IMR-90 (cell line): Measurements from ENCODE around the gene GPC4. TPM values are rescaled to one million over a fixed set of nuclear protein-coding genes. Genes with fewer than 3 reads are reported as not detected.

Source experiments
- ATAC-seq: fragments of 200-7000 bp; cut with Tn5 transposase; 2 replicates; pipeline ENCODE4 v1.9.1; 2020; ENCODE audit warnings: low read depth, mild to moderate bottlenecking, moderate library complexity
- BruUV-seq: library from RNA; stranded (reverse); fragments of 400-500 nt; replicated peaks from 2 replicates; lab custom pipeline; 2021; lab: Mats Ljungman, UMichigan
- CTCF ChIA-PET: fragments of 300-600 bp; formaldehyde crosslinking; extraction: SDS; loops from one replicate; lab custom pipeline; 2021; ENCODE audit warnings: antibody characterized with exemption; lab: Yijun Ruan, JAX
- POLR2A ChIA-PET: fragments of 300-600 bp; sonication (Branson Sonifier 250); formaldehyde crosslinking; loops from one replicate; lab custom pipeline; 2022; ENCODE audit warnings: antibody characterized with exemption; ENCODE audit not compliant: unreplicated experiment; lab: Charles Lee
- DNase-seq: peaks from one replicate; pipeline ENCODE4 v3.0.0; 2013
- H2AFZ ChIP-seq: replicated peaks from 2 replicates; pipeline ENCODE3; 2013; ENCODE audit warnings: low read length, mild to moderate bottlenecking; ENCODE audit not compliant: poor library complexity
- H2AK5ac ChIP-seq: 2 replicates; pipeline ENCODE4 v1.6.1; 2013; ENCODE audit warnings: low read depth, low read length, inconsistent platforms
- H2AK9ac ChIP-seq: replicated peaks from 2 replicates; pipeline ENCODE3; 2013; ENCODE audit warnings: mild to moderate bottlenecking, low read depth, low read length, moderate library complexity; ENCODE audit not compliant: poor library complexity
- H2BK120ac ChIP-seq: 2 replicates; pipeline ENCODE4 v1.6.1; 2013; ENCODE audit warnings: low read depth, low read length, inconsistent platforms
- H2BK15ac ChIP-seq: 3 replicates; pipeline ENCODE4 v1.6.1; 2013; ENCODE audit warnings: low read depth, low read length, inconsistent platforms
- H2BK20ac ChIP-seq: 2 replicates; pipeline ENCODE4 v1.6.1; 2013; ENCODE audit warnings: low read depth, mild to moderate bottlenecking, inconsistent platforms, low read length, moderate library complexity
- H2BK5ac ChIP-seq: 2 replicates; pipeline ENCODE4 v1.6.1; 2013; ENCODE audit warnings: mild to moderate bottlenecking, low read depth, low read length, inconsistent platforms; ENCODE audit not compliant: poor library complexity, severe bottlenecking
- H3K14ac ChIP-seq: replicated peaks from 2 replicates; pipeline ENCODE4 v1.6.1; 2013; ENCODE audit warnings: low read depth, low read length, inconsistent platforms
- H3K18ac ChIP-seq: 2 replicates; pipeline ENCODE4 v1.6.1; 2013; ENCODE audit warnings: low read depth, low read length, control low read depth
- H3K23ac ChIP-seq: 2 replicates; pipeline ENCODE4 v1.6.1; 2013; ENCODE audit warnings: low read depth, low read length, inconsistent platforms
- H3K27ac ChIP-seq: 2 replicates; pipeline ENCODE4 v1.5.1; 2013; ENCODE audit warnings: mild to moderate bottlenecking, control low read depth, low read length; ENCODE audit not compliant: insufficient read depth
- H3K27me3 ChIP-seq: 2 replicates; pipeline ENCODE4 v1.6.1; 2013; ENCODE audit warnings: low read length; ENCODE audit not compliant: control insufficient read depth, insufficient read depth
- H3K36me3 ChIP-seq: 2 replicates; pipeline ENCODE4 v1.6.1; 2013; ENCODE audit warnings: low read length, mixed read lengths; ENCODE audit not compliant: control insufficient read depth, insufficient read depth
- H3K4ac ChIP-seq: 2 replicates; pipeline ENCODE4 v1.6.1; 2013; ENCODE audit warnings: low read depth, low read length, inconsistent platforms
- H3K4me1 ChIP-seq: 2 replicates; pipeline ENCODE4 v1.6.1; 2013; ENCODE audit warnings: low read length, mixed read lengths; ENCODE audit not compliant: control insufficient read depth, insufficient read depth
- H3K4me2 ChIP-seq: 2 replicates; pipeline ENCODE4 v1.6.1; 2013; ENCODE audit warnings: low read depth, mild to moderate bottlenecking, control low read depth, low read length, moderate library complexity
- H3K4me3 ChIP-seq: 2 replicates; pipeline ENCODE4 v1.5.1; 2013; ENCODE audit warnings: low read depth, mild to moderate bottlenecking, control low read depth, low read length, moderate library complexity; ENCODE audit not compliant: insufficient read depth
- H3K56ac ChIP-seq: 2 replicates; pipeline ENCODE4 v1.6.1; 2013; ENCODE audit warnings: low read length, inconsistent platforms; ENCODE audit not compliant: insufficient read depth; ENCODE audit errors: extremely low read depth
- H3K79me1 ChIP-seq, 2 experiments: 2 replicates each; pipeline ENCODE4 v1.6.1; 2013; ENCODE audit warnings: low read length in 2 of 2, inconsistent platforms in 1 of 2, low read depth in 1 of 2
- H3K9ac ChIP-seq: 2 replicates; pipeline ENCODE4 v1.6.1; 2013; ENCODE audit warnings: low read depth, low read length, control low read depth
- H3K9me1 ChIP-seq: 2 replicates; pipeline ENCODE4 v1.6.1; 2013; ENCODE audit warnings: low read length, inconsistent platforms; ENCODE audit not compliant: insufficient read depth
- H3K9me3 ChIP-seq: 2 replicates; pipeline ENCODE4 v1.6.1; 2013; ENCODE audit warnings: low read length; ENCODE audit not compliant: control insufficient read depth, insufficient read depth
- H4K20me1 ChIP-seq: 2 replicates; pipeline ENCODE4 v1.6.1; 2013; ENCODE audit warnings: low read length, inconsistent platforms; ENCODE audit not compliant: insufficient read depth
- H4K5ac ChIP-seq: 2 replicates; pipeline ENCODE4 v1.6.1; 2013; ENCODE audit warnings: mild to moderate bottlenecking, low read depth, low read length, control low read depth
- H4K8ac ChIP-seq, 2 experiments: 2 replicates each; pipeline ENCODE4 v1.6.1; 2013; ENCODE audit warnings: low read depth in 2 of 2, low read length in 2 of 2, control low read depth in 1 of 2, inconsistent platforms in 1 of 2
- H4K91ac ChIP-seq: 2 replicates; pipeline ENCODE4 v1.6.1; 2013; ENCODE audit warnings: low read depth, low read length, inconsistent platforms; ENCODE audit not compliant: insufficient read depth
- BHLHE40 ChIP-seq: fragments of 150-350 bp; IDR thresholded peaks from 2 replicates; pipeline ENCODE4 v1.6.1; 2016; ENCODE audit warnings: mild to moderate bottlenecking, low read depth, low read length
- CEBPB ChIP-seq: IDR thresholded peaks from 2 replicates; pipeline ENCODE4 v1.6.1; 2012; ENCODE audit warnings: low read depth, low read length, improper control_type of control experiment
- CHD1 ChIP-seq: IDR thresholded peaks from 2 replicates; pipeline ENCODE4 v1.6.1; 2012; ENCODE audit warnings: low read depth, low read length, improper control_type of control experiment
- ELK1 ChIP-seq: fragments of 150-350 bp; IDR thresholded peaks from 2 replicates; pipeline ENCODE4 v1.6.1; 2016; ENCODE audit warnings: low read depth, mild to moderate bottlenecking, low read length, moderate library complexity, borderline replicate concordance
- FOS ChIP-seq: fragments of 150-350 bp; IDR thresholded peaks from 2 replicates; pipeline ENCODE4 v1.6.1; 2016; ENCODE audit warnings: low read depth, low read length
- MAFK ChIP-seq: IDR thresholded peaks from 2 replicates; pipeline ENCODE4 v1.6.1; 2012; ENCODE audit warnings: low read depth, low read length, improper control_type of control experiment
- MAZ ChIP-seq: IDR thresholded peaks from 2 replicates; pipeline ENCODE4 v1.6.1; 2012; ENCODE audit warnings: low read depth, mild to moderate bottlenecking, low read length, improper control_type of control experiment, moderate library complexity, borderline replicate concordance
- MXI1 ChIP-seq: IDR thresholded peaks from 2 replicates; pipeline ENCODE4 v1.6.1; 2012; ENCODE audit warnings: low read depth, mild to moderate bottlenecking, low read length, moderate library complexity, borderline replicate concordance
- NFE2L2 ChIP-seq: fragments of 150-350 bp; IDR thresholded peaks from 2 replicates; pipeline ENCODE4 v1.6.1; 2016; ENCODE audit warnings: low read depth, mild to moderate bottlenecking, low read length
- POLR2A ChIP-seq: IDR thresholded peaks from 2 replicates; pipeline ENCODE4 v1.6.1; 2012; ENCODE audit warnings: mild to moderate bottlenecking, low read depth, low read length
- RAD21 ChIP-seq: IDR thresholded peaks from 2 replicates; pipeline ENCODE4 v1.6.1; 2012; ENCODE audit warnings: low read length, improper control_type of control experiment
- RCOR1 ChIP-seq: IDR thresholded peaks from 2 replicates; pipeline ENCODE4 v1.6.1; 2012; ENCODE audit warnings: mild to moderate bottlenecking, low read length, improper control_type of control experiment; ENCODE audit not compliant: insufficient replicate concordance
- RFX5 ChIP-seq: IDR thresholded peaks from 2 replicates; pipeline ENCODE4 v1.8.0; 2012; ENCODE audit warnings: low read depth, mild to moderate bottlenecking, low read length, moderate library complexity
- SMC3 ChIP-seq: fragments of 150-350 bp; IDR thresholded peaks from 2 replicates; pipeline ENCODE4 v1.6.1; 2016; ENCODE audit warnings: low read depth, mild to moderate bottlenecking, antibody characterized with exemption, low read length, moderate library complexity
- USF2 ChIP-seq: fragments of 150-350 bp; IDR thresholded peaks from 2 replicates; pipeline ENCODE4 v1.6.1; 2017; ENCODE audit warnings: mild to moderate bottlenecking, antibody characterized with exemption, low read length, low read depth
- WGBS, 2 experiments: methylation state at CpG; one replicate each; pipeline versions ENCODE4 v1.1.5 to v1.1.7; 2013; ENCODE audit warnings: missing lambda C conversion rate in 2 of 2; ENCODE audit not compliant: insufficient read length in 1 of 2; ENCODE audit errors: extremely low coverage in 2 of 2; 5-methylcytosine and 5-hydroxymethylcytosine counted together
- dilution Hi-C: fragments of 300-500 bp; cut with HindIII; formaldehyde crosslinking; loops from one replicate; pipeline ENCODE4 v1.14.3; 2018; ENCODE audit warnings: low sequenced_read_pairs; ENCODE audit not compliant: unreplicated experiment
- in situ Hi-C: fragments of 300-500 bp; cut with MboI; formaldehyde crosslinking; loops from 3 replicates; pipeline ENCODE4 v1.14.3; 2019; ENCODE audit warnings: low sequenced_read_pairs, inconsistent platforms, mixed read lengths
- intact Hi-C: fragments of 100-400 bp; cut with micrococcal nuclease; formaldehyde crosslinking; loops from 2 replicates; pipeline ENCODE4 v1.10.0; 2022
- polyA plus RNA-seq, 3 experiments: library from polyadenylated mRNA; depleted of rRNA; stranded (reverse); fragments of >200 nt; gene quantifications; 2 replicates each; pipeline ENCODE4 v1.2.3, GENCODE V29; 2012; ENCODE audit warnings: low replicate concordance in 1 of 3
- total RNA-seq: library from RNA; depleted of rRNA; stranded (reverse); fragments of >200 nt; gene quantifications from 2 replicates; pipeline ENCODE4 v1.2.3, GENCODE V29; 2012
- TF ChIP-seq, protein P1 (sequence below): conservative IDR thresholded peaks from 2 replicates; pipeline ENCODE4 v1.5.1; 2012; ENCODE audit warnings: mild to moderate bottlenecking, low read depth, low read length, improper control_type of control experiment

GPC4 gene
- total and polyA plus RNA-seq, 2 of the 4 experiments (the other 2 are of a cell fraction): 0.54 to 1.6 TPM

DNA sequence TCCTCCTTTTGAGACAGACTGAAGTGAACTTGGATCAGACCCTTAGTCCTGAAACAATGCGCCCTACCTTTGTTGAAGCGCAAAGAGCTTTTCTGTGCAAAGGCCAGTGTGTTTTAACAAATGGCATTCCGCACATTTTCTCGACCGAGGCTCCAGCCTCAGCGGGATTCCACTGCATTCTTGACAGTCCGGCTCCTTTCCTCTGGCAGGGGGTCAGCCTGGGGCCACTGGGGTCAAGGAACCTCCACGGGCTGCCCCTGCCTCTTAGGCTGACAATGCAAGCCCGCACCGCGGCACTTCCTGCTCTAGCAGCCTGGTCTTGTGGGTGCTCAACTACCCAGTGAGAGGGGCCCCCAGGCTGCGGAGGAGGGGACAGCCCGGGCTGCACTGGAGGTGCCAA, 150.0 kb downstream of the GPC4 start:
- H3K14ac ChIP-seq: no peak overlapping the region
- ATAC-seq (no peak), DNase-seq (no peak)
- H2BK20ac ChIP-seq: no peak overlapping the region
- no peak overlapping the region for H3K56ac ChIP-seq
- no peak overlapping the region for H3K9ac ChIP-seq
- H3K4me3 ChIP-seq: no peak overlapping the region
- TF ChIP-seq RCOR1: no peak
- no peak for TF ChIP-seq POLR2A
- TF ChIP-seq ELK1: no peak
- TF ChIP-seq RFX5: no peak
- TF ChIP-seq, protein P1, sequence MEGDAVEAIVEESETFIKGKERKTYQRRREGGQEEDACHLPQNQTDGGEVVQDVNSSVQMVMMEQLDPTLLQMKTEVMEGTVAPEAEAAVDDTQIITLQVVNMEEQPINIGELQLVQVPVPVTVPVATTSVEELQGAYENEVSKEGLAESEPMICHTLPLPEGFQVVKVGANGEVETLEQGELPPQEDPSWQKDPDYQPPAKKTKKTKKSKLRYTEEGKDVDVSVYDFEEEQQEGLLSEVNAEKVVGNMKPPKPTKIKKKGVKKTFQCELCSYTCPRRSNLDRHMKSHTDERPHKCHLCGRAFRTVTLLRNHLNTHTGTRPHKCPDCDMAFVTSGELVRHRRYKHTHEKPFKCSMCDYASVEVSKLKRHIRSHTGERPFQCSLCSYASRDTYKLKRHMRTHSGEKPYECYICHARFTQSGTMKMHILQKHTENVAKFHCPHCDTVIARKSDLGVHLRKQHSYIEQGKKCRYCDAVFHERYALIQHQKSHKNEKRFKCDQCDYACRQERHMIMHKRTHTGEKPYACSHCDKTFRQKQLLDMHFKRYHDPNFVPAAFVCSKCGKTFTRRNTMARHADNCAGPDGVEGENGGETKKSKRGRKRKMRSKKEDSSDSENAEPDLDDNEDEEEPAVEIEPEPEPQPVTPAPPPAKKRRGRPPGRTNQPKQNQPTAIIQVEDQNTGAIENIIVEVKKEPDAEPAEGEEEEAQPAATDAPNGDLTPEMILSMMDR: no peak
- no peak for TF ChIP-seq USF2
- TF ChIP-seq MAZ: no peak
- TF ChIP-seq RAD21: no peak
- TF ChIP-seq NFE2L2: no peak
- no peak for TF ChIP-seq MXI1
- TF ChIP-seq SMC3: no peak
- TF ChIP-seq FOS: no peak
- no peak for TF ChIP-seq BHLHE40
- TF ChIP-seq MAFK: no peak
- no peak for TF ChIP-seq CHD1
- TF ChIP-seq CEBPB: no peak
- POLR2A ChIA-PET: interaction anchor here (0.6 kb wide), 1 partner anchor 105 kb away, joined by 4 read pairs; no protein-coding TSS in a partner anchor
- no peak overlapping the region for H4K91ac ChIP-seq
- no peak overlapping the region for H3K4me2 ChIP-seq
- H3K4ac ChIP-seq: no peak overlapping the region
- in situ Hi-C loops: no loop called here
- no peaks in the 10 kb centered on the region for H3K36me3 ChIP-seq
- no peak overlapping the region for H3K27ac ChIP-seq
- BruUV-seq: no TSS peak
- no peaks in the 10 kb centered on the region for H3K9me1 ChIP-seq
- no peak overlapping the region for H2AFZ ChIP-seq
- intact Hi-C loops: no loop called here
- H3K27me3 ChIP-seq: peaks cover 2% of the 10 kb centered on the region; the same call in 1 of the 2 replicates
- H3K23ac ChIP-seq: no peak overlapping the region
- H3K4me1 ChIP-seq: no peaks in the 10 kb centered on the region
- no peak overlapping the region for H2AK5ac ChIP-seq
- CTCF ChIA-PET: no interaction called here
- H2BK5ac ChIP-seq: no peak overlapping the region
- no peak overlapping the region for H2BK15ac ChIP-seq
- WGBS, 2 experiments: 26% methylated on average over 7 of the region's 13 CpGs; no CpG with 5 or more reads in 1 of the 2 experiments
- no peak overlapping the region for H2AK9ac ChIP-seq
- no peaks in the 10 kb centered on the region for H4K20me1 ChIP-seq
- no peak overlapping the region for H4K5ac ChIP-seq
- H3K79me1 ChIP-seq: no peaks in the 10 kb centered on the region
- dilution Hi-C loops: no loop called here
- H3K18ac ChIP-seq: no peak overlapping the region
- no peak overlapping the region for H4K8ac ChIP-seq
- no peaks in the 10 kb centered on the region for H3K9me3 ChIP-seq
- no peak overlapping the region for H2BK120ac ChIP-seq
